Neural cell (in vitro differentiated cells): ENCODE data around the gene IST1. TPM values are rescaled to one million over a fixed set of nuclear protein-coding genes. Genes with fewer than 3 reads are reported as not detected.
A peak's percentile ranks its signal among the peaks of the same experiment; 100 is the strongest.

ENCODE experiments used
- H2AFZ ChIP-seq: fragments of 200-600, 300-800 bp; sonication (generic), shearing (Covaris generic); 2 replicates; pipeline ENCODE4 v1.6.0; 2014; ENCODE audit warnings: low read depth, mild to moderate bottlenecking, antibody characterized with exemption, low read length, moderate library complexity
- H3F3A ChIP-seq: fragments of 200-600 bp; shearing (Covaris generic); 2 replicates; pipeline ENCODE4 v1.6.1; 2016; ENCODE audit warnings: mild to moderate bottlenecking, moderate library complexity, mixed read lengths, antibody characterized with exemption, low read length; ENCODE audit not compliant: insufficient read depth, poor library complexity, severe bottlenecking
- H3K27ac ChIP-seq: fragments of 200-600, 300-800 bp; sonication (generic), shearing (Covaris generic); 2 replicates; pipeline ENCODE4 v1.5.1; 2014; ENCODE audit warnings: mild to moderate bottlenecking, low read length, moderate library complexity
- H3K27me3 ChIP-seq: fragments of 300-800, 200-600 bp; sonication (generic), shearing (Covaris generic); 2 replicates; pipeline ENCODE4 v1.6.0; 2014; ENCODE audit warnings: mild to moderate bottlenecking, low read depth, low read length, moderate library complexity; ENCODE audit not compliant: insufficient read depth
- H3K36me3 ChIP-seq: fragments of 300-800, 200-600 bp; sonication (generic), shearing (Covaris generic); 2 replicates; pipeline ENCODE4 v1.5.1; 2014; ENCODE audit warnings: mild to moderate bottlenecking, antibody characterized with exemption, low read length, moderate library complexity; ENCODE audit not compliant: insufficient read depth
- H3K4me2 ChIP-seq: fragments of 300-800, 200-600 bp; sonication (generic), shearing (Covaris generic); 2 replicates; pipeline ENCODE4 v1.6.0; 2014; ENCODE audit warnings: mild to moderate bottlenecking, low read length
- H3K4me3 ChIP-seq: fragments of 300-800, 200-600 bp; sonication (generic), shearing (Covaris generic); 2 replicates; pipeline ENCODE4 v1.5.1; 2014; ENCODE audit warnings: mild to moderate bottlenecking, low read length, moderate library complexity
- H3K79me2 ChIP-seq: fragments of 200-600 bp; shearing (Covaris generic); replicated peaks from 2 replicates; pipeline ENCODE4 v1.6.0; 2014; ENCODE audit warnings: mild to moderate bottlenecking, low read length, moderate library complexity; ENCODE audit not compliant: insufficient read depth
- H3K9ac ChIP-seq: fragments of 300-800, 200-600 bp; sonication (generic), shearing (Covaris generic); 2 replicates; pipeline ENCODE4 v1.6.1; 2016; ENCODE audit warnings: mild to moderate bottlenecking, low read length, mixed read lengths
- H3K9me2 ChIP-seq: fragments of 200-600 bp; shearing (Covaris generic); 2 replicates; pipeline ENCODE4 v1.6.1; 2016; ENCODE audit warnings: mild to moderate bottlenecking, low read length, mixed read lengths; ENCODE audit not compliant: insufficient read depth
- H3K9me3 ChIP-seq: fragments of 200-600, 300-800 bp; sonication (generic), shearing (Covaris generic); 2 replicates; pipeline ENCODE4 v1.6.1; 2016; ENCODE audit warnings: mild to moderate bottlenecking, mixed run types, low read length, moderate library complexity, mixed read lengths
- H4K20me1 ChIP-seq: fragments of 200-600 bp; shearing (Covaris generic); 2 replicates; pipeline ENCODE4 v1.6.1; 2016; ENCODE audit warnings: mild to moderate bottlenecking, mixed run types; ENCODE audit not compliant: insufficient read depth
- CTCF ChIP-seq: fragments of 450-650 bp; IDR thresholded peaks from 2 replicates; pipeline ENCODE4 v1.5.1; 2014; ENCODE audit warnings: antibody characterized with exemption, mild to moderate bottlenecking, moderate library complexity; ENCODE audit not compliant: poor library complexity, severe bottlenecking
- EP300 ChIP-seq: fragments of 450-650 bp; conservative IDR thresholded peaks from 2 replicates; pipeline ENCODE4 v1.6.1; 2014; ENCODE audit warnings: antibody characterized with exemption, mild to moderate bottlenecking, moderate library complexity; ENCODE audit not compliant: poor library complexity, severe bottlenecking
- EZH2 ChIP-seq: fragments of 200-600, 300-800 bp; shearing (Covaris generic), sonication (generic); IDR thresholded peaks from 2 replicates; pipeline ENCODE4 v1.6.1; 2014; ENCODE audit warnings: antibody characterized with exemption, low read length, borderline replicate concordance, mild to moderate bottlenecking; ENCODE audit not compliant: insufficient read depth, poor library complexity, severe bottlenecking
- MXI1 ChIP-seq: fragments of 450-650 bp; conservative IDR thresholded peaks from 2 replicates; pipeline ENCODE4 v1.6.1; 2014; ENCODE audit warnings: antibody characterized with exemption, mild to moderate bottlenecking; ENCODE audit not compliant: poor library complexity, severe bottlenecking
- POLR2AphosphoS5 ChIP-seq: IDR thresholded peaks from 2 replicates; pipeline ENCODE4 v1.6.1; 2012
- RAD21 ChIP-seq: fragments of 450-650 bp; conservative IDR thresholded peaks from 2 replicates; pipeline ENCODE4 v1.6.1; 2014; ENCODE audit warnings: antibody characterized with exemption, mild to moderate bottlenecking, moderate library complexity
- SMC3 ChIP-seq: fragments of 450-650 bp; conservative IDR thresholded peaks from 2 replicates; pipeline ENCODE4 v1.6.1; 2014; ENCODE audit warnings: antibody characterized with exemption, mild to moderate bottlenecking, moderate library complexity; ENCODE audit not compliant: poor library complexity
- TAF1 ChIP-seq: IDR thresholded peaks from 2 replicates; pipeline ENCODE4 v1.6.1; 2012; ENCODE audit warnings: low read depth
- polyA plus RNA-seq: library from polyadenylated mRNA; depleted of rRNA; stranded (reverse); fragments of >200 nt; gene quantifications from 2 replicates; pipeline ENCODE4 v1.2.3, GENCODE V29; 2014

IST1 gene
- polyA plus RNA-seq, 1 donor from 2014 or later, result 389 TPM

- Histone ChIP-seq H3K27ac (peak overlapping the region; percentile 52), H2AFZ (peak overlapping the region; percentile 69), H3K27me3 (no peaks in the 10 kb centered on the region), H3F3A (no peaks in the 10 kb centered on the region), H3K4me3 (peak overlapping the region; percentile 86), H3K4me2 (peak overlapping the region; percentile 69), H3K36me3 (no peaks in the 10 kb centered on the region), H3K9me2 (no peaks in the 10 kb centered on the region), H3K9ac (peak overlapping the region; percentile 94), H4K20me1 (no peaks in the 10 kb centered on the region), H3K9me3 (no peaks in the 10 kb centered on the region), H3K79me2 (peaks cover 25% of the 10 kb centered on the region)
- TF ChIP-seq EZH2 (no peak), EP300 (no peak), RAD21 (no peak), MXI1 (no peak), CTCF (no peak), TAF1 (no peak)
Measured at GRCh38 chr16:71846431-71846830, 48.9 kb upstream of the IST1 start.

- no peaks in the 10 kb centered on the region for H3K9me2 ChIP-seq
- H3K79me2 ChIP-seq, result peaks cover 25% of the 10 kb centered on the region
- no peak overlapping the region for H3K27ac ChIP-seq
- no peaks in the 10 kb centered on the region for H4K20me1 ChIP-seq
- no peaks in the 10 kb centered on the region for H3K27me3 ChIP-seq
- TF ChIP-seq MXI1, result no peak
- no peak for TF ChIP-seq POLR2AphosphoS5
- peak overlapping the region; percentile 94 for H3K9ac ChIP-seq
- peak overlapping the region; percentile 86 for H3K4me3 ChIP-seq
- H3K9me3 ChIP-seq, result no peaks in the 10 kb centered on the region
- H2AFZ ChIP-seq, result no peak overlapping the region
- H3K36me3 ChIP-seq, result no peaks in the 10 kb centered on the region
- H3K4me2 ChIP-seq, result peak overlapping the region; percentile 69
- no peaks in the 10 kb centered on the region for H3F3A ChIP-seq
Measured at GRCh38 chr16:71847096-71847495, 48.2 kb upstream of the IST1 start.

GRCh38 chr16:71848622-71849021 is 46.7 kb upstream of the IST1 start:
- H3K9ac ChIP-seq, result no peak overlapping the region
- no peaks in the 10 kb centered on the region for H3K9me2 ChIP-seq
- no peaks in the 10 kb centered on the region for H3K27me3 ChIP-seq
- H3K79me2 ChIP-seq, result peaks cover 25% of the 10 kb centered on the region
- H3K27ac ChIP-seq, result no peak overlapping the region
- no peak for TF ChIP-seq POLR2AphosphoS5
- no peak for TF ChIP-seq EZH2
- TF ChIP-seq MXI1, result no peak
- no peak for TF ChIP-seq CTCF
- TF ChIP-seq SMC3, result no peak
- no peak for TF ChIP-seq TAF1
- no peak for TF ChIP-seq RAD21
- no peaks in the 10 kb centered on the region for H4K20me1 ChIP-seq
- no peaks in the 10 kb centered on the region for H3F3A ChIP-seq
- H3K36me3 ChIP-seq, result no peaks in the 10 kb centered on the region
- no peak overlapping the region for H3K4me3 ChIP-seq
- no peak overlapping the region for H3K4me2 ChIP-seq
- H2AFZ ChIP-seq, result no peak overlapping the region
- no peaks in the 10 kb centered on the region for H3K9me3 ChIP-seq
